ENCODE measurements around the gene EMSY.

GRCh38 chr11:76553554-76554476 lies 109.0 kb downstream of the EMSY start:
- no peak for TF ChIP-seq CTCF (IDR thresholded peaks at IDR 0.05 in 8 of 11, conservative IDR thresholded peaks at IDR 0.05 in 3 of 11)
- no peak for TF ChIP-seq POLR2A (IDR thresholded peaks at IDR 0.05)
- no peak for TF ChIP-seq POLR2AphosphoS5 (IDR thresholded peaks at IDR 0.05)

Measured in spleen (tissue), 7 donors.